HG02870 (cell line): ENCODE data around the gene MAT1A.
"Not testable (repeated sequence)": the region's sequence is repeated elsewhere in the genome, so short reads cannot be mapped to it uniquely, and the experiment has no call there.

Source experiments
- ATAC-seq: cut with Tn5 transposase; IDR thresholded peaks from one replicate; pipeline ENCODE4 v1.9.1; 2021; ENCODE audit warnings: mild to moderate bottlenecking, moderate library complexity; ENCODE audit not compliant: unreplicated experiment

MAT1A gene

GRCh38 chr10:80289451-80290287 is at the start of gene MAT1A:
Gene MAT1A (minus strand): TSS chr10:80289658. CDS start chr10:80289423, 235 bp downstream.
- no peak for ATAC-seq

- ATAC-seq, result no peak
These were observed 44.5 kb upstream of the MAT1A start for GRCh38 chr10:80333983-80334382.

- ATAC-seq, result no peak
These were observed 35.5 kb upstream of the MAT1A start for GRCh38 chr10:80324891-80325364.

GRCh38 chr10:80324086-80324485 is 34.6 kb upstream of the MAT1A start:
- no peak for ATAC-seq

DNA sequence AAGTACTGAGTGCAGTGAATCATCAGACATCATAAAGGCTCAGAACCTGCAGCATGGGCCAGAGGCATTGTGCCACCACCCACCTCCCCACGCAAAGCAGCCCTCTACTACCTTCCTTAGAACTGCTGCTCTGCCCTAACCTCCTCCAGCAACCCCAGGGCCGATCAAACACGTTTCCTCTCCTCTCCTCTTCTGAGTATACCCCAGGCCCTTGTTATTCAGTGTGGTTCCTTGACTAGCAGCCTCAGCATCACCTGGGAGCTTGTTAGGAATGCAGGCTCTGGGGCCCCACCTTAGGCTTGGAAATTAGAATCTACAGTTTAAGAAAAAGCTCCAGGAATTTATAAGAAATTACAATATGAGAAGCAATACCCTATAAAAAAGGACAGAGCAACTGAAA is 33.9 kb upstream of the MAT1A start:
- ATAC-seq, result no peak

DNA sequence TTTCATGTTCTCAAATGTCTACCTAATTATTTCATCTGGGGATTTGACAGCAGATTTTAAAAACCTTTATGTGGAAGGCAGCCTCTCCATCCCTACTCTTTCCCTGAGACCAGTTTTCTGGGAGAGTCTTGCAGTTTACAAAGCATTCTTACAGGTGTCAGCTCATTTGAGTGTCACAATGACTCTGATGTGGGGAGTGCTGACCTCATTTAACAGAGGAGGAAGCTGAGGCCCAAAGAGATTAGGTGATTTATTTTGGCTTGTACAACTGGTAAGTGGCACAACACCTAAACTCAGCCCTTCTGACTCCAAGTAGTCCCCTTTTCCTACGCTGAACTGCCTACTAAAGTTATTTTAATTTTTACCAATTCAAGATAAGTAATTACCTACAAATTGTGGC is 33.3 kb upstream of the MAT1A start:
- ATAC-seq, result no peak

DNA sequence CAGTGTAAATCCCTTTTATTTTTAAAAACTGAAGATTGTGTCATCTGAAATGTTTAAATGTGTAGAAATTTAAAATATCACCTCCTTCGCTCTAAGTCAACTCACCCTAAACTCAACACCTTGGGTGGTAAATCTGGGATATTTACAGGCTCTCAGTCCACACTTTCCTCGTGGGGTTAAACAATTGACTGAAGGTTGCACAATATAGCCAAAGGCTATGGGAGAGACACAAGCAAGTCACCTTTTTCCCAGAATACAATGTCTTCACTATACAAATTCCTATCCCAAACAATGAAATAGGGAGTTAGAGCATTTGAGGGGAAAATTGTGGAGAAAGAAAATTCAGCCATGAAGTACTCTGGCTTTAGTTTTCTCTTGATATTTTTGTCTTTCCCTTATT is 32.7 kb upstream of the MAT1A start:
- no peak for ATAC-seq

GRCh38 chr10:80321183-80321582 is 31.7 kb upstream of the MAT1A start:
- ATAC-seq, result no peak

GRCh38 chr10:80320377-80320776 is 30.9 kb upstream of the MAT1A start:
- ATAC-seq, result no peak

- ATAC-seq, result no peak
These were observed 30.4 kb upstream of the MAT1A start for GRCh38 chr10:80319725-80320290.

DNA sequence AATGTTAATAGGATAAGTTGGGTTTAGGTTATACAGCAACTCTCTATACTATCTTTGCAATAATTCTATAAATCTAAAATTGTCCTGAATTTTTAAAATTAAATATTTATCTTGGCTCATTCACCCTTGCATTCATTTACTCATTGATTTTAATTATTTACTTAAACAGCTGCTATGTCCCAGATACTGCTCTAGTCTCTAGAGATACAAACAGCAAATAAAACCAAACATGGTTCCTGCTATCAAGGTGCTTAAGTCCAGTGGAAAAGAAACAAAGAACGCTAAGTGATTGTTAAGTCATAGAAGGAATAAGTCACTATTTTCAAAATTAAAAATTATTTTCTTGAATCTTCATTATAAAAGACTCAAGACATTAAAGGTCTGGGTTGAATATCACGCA is 29.9 kb upstream of the MAT1A start:
- no peak for ATAC-seq

DNA sequence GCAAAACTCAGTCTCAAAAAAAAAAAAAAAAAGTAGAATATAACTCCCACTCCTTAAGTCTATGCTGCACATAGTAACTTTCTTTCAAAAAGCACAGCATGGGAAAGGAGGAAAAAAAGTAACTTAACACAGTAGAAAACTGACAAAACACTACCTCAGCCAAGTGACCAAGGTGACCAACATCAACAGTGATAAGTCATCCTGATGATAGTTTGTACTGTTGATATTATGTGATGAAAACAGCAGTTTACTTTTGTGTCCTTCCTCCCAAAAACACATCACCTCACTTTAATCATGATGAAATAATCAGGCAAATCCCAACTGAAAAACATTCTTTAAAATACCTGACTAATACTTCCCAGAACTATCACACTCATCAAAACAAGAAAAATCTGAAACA is 29.3 kb upstream of the MAT1A start:
- no peak for ATAC-seq

DNA sequence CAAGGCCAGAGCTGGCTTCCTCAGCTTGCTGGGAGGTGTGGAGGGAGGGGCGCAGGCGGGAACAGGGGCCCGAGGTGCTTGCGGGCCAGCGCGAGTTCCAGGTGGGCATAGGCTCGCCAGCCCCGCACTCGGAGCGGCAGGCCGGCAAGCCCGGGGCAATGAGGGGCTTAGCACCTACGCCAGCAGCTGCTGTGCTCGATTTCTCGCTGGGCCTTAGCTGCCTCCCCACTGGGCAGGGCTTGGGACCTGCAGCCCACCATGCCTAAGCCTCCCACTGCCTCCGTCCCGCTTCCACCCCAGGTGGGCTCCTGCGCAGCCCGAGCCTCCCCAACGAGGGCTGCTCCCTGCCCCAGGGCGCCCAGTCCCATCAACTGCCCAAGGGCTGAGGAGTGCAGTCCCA is 25.9 kb upstream of the MAT1A start:
- no peak for ATAC-seq

GRCh38 chr10:80313523-80313922 is 24.1 kb upstream of the MAT1A start:
- no peak for ATAC-seq

- ATAC-seq, result not testable (repeated sequence)
These were observed 16.5 kb upstream of the MAT1A start for GRCh38 chr10:80305989-80306388.

GRCh38 chr10:80296942-80297341 is 7.5 kb upstream of the MAT1A start:
- ATAC-seq, result no peak

- ATAC-seq, result no peak
These were observed 3.3 kb upstream of the MAT1A start for GRCh38 chr10:80292607-80293239.

DNA sequence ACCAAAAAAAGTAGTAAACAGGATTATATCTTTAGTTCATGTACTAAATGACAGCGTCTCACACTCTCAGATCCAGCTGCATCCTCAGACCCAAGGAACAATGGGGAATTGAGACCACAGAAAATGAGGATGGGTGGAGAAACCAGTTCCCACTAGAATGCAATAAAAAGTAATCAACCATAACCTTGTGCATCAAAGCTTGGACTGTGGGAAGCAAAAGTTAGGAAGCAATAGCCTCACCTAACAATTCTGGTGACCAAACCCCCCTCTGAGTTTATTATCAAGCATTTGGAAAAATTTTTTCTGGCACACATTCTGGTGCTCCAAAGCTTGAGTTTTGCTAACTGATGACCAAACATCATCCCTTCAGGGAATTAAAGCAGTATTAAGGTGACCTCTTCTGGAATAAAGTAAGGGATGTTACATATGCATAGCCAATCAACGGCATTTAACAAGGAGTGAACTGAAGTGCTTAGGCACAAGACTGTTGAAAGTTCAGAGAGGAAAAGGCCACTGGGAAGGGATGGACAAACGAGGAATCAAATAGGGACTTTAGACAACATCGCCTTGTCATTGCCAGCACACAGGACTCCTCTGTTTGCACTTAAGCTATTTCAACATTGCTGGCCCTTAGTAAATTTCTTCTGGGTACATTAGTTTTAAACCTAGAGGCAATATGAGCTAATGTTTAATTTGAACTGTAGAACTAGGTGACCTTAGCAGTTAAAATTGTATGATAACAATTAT is 1.2 kb upstream of the MAT1A start:
- no peak for ATAC-seq

- no peak for ATAC-seq
These were observed 609 bp downstream of the MAT1A start for GRCh38 chr10:80288849-80289248.

- ATAC-seq, result no peak
These were observed 4.9 kb downstream of the MAT1A start for GRCh38 chr10:80284522-80284921.

DNA sequence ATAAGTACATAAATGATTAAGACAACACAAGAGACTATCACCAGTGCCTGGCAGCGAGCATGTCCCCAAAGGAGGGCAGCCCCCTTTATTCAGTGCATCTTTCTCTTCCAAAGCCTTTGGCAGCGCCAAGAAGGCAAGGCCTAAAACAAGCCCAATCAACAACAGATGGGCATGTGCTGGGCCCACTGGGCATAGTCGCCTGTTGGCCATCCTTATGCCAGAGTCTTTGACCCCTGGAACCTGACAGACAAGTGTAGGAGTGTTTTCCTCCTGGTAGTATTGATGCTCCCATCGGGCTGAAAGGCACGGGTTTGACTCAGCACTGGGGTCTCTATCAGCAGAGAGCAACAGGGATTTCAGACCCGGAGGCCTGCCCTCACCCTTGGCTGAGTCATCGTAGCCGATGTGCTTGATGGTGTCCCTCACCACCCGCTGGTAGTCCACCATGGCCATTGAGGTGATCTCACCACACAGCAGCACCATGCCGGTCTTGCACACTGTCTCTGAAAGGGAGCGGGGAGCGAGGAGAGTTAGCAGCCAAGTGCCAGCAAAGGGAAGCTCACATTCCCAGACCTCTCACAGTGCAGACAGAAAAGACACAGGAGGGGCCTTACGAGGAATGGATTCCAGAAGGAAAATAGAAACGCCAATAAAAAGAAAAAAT is 5.8 kb downstream of the MAT1A start:
- ATAC-seq, result no peak
